A549 (cell line): ENCODE measurements around the gene FHL2. TPM values are rescaled to one million over a fixed set of nuclear protein-coding genes. Genes with fewer than 3 reads are reported as not detected.

Experiments used
- ATAC-seq, 2 experiments: fragments of 200-7000 bp in 1 of 2; fragments of >200 bp in 1 of 2; cut with Nextera tagmentation in 1 of 2; cut with Tn5 transposase in 1 of 2; 3 replicates each; pipeline versions ENCODE4 v1.8.0 to v1.9.1; 2018 to 2020; ENCODE audit warnings: mild to moderate bottlenecking in 1 of 2, moderate library complexity in 1 of 2
- CTCF ChIA-PET: fragments of 300-600 bp; sonication (Branson Sonifier 250); formaldehyde crosslinking; extraction: SDS; loops from one replicate; lab custom pipeline; 2021; ENCODE audit warnings: antibody characterized with exemption, inconsistent platforms; lab: Yijun Ruan, JAX
- POLR2A ChIA-PET: fragments of 350-600 bp; formaldehyde crosslinking; extraction: SDS; loops from one replicate; lab custom pipeline; 2021; ENCODE audit warnings: antibody characterized with exemption, inconsistent platforms; lab: Yijun Ruan, JAX
- DNase-seq, 2 experiments: peaks; one replicate each; pipeline versions ENCODE4 v3.0.0 to v3.0.0-alpha.2; 2011 to 2016; ENCODE audit warnings: low read depth in 1 of 2, low spot score in 1 of 2
- FAIRE-seq: peaks from 2 replicates; lab custom pipeline; 2011; peaks lifted over from hg19 to GRCh38; lab: Jason Lieb, UNC
- H3K27ac ChIP-seq, 2 experiments: fragments of >200 bp; sonication (Bioruptor Twin); formaldehyde crosslinking; 3 replicates each; pipeline ENCODE4 v1.5.1; 2016 to 2017
- H3K4me1 ChIP-seq: fragments of >200 bp; sonication (Bioruptor Twin); formaldehyde crosslinking; 3 replicates; pipeline ENCODE4 v1.6.1; 2016
- H3K4me2 ChIP-seq: fragments of >200 bp; sonication (Bioruptor Twin); formaldehyde crosslinking; 3 replicates; pipeline ENCODE4 v1.6.1; 2016
- H3K4me3 ChIP-seq: fragments of >200 bp; sonication (Bioruptor Twin); formaldehyde crosslinking; 3 replicates; pipeline ENCODE4 v1.5.1; 2016
- H3K9me3 ChIP-seq: fragments of >200 bp; sonication (Bioruptor Twin); formaldehyde crosslinking; 3 replicates; pipeline ENCODE4 v1.6.1; 2016
- ATOH8 ChIP-seq: fragments of 250-450 bp; sonication (Bioruptor Pico); IDR thresholded peaks from 2 replicates; pipeline ENCODE4 v1.5.0; 2020; ENCODE audit warnings: low read depth, mild to moderate bottlenecking, moderate library complexity
- E2F6 ChIP-seq: IDR thresholded peaks from 2 replicates; pipeline ENCODE4 v1.6.1; 2012; ENCODE audit warnings: low read depth, borderline replicate concordance
- EHF ChIP-seq: fragments of 250-450 bp; sonication (Bioruptor Pico); IDR thresholded peaks from 2 replicates; pipeline ENCODE4 v1.5.0; 2020; ENCODE audit warnings: mild to moderate bottlenecking
- EHMT2 ChIP-seq: fragments of 200-600 bp; sonication (generic); IDR thresholded peaks from 2 replicates; pipeline ENCODE4 v1.6.1; 2016; ENCODE audit warnings: antibody characterized with exemption, low read depth, mild to moderate bottlenecking, moderate library complexity
- HDAC2 ChIP-seq: fragments of 200-600 bp; sonication (generic); IDR thresholded peaks from 2 replicates; pipeline ENCODE4 v1.6.1; 2016
- JUNB ChIP-seq: fragments of >200 bp; sonication (Bioruptor Twin); formaldehyde crosslinking; IDR thresholded peaks from 2 replicates; pipeline ENCODE4 v1.6.1; 2016
- KDM5A ChIP-seq: fragments of 200-600 bp; sonication (generic); IDR thresholded peaks from 2 replicates; pipeline ENCODE4 v1.6.1; 2016; ENCODE audit warnings: antibody characterized with exemption, mild to moderate bottlenecking
- RARB ChIP-seq: fragments of 250-450 bp; sonication (Bioruptor Pico); IDR thresholded peaks from 2 replicates; pipeline ENCODE4 v1.8.0; 2021; ENCODE audit warnings: mild to moderate bottlenecking, moderate library complexity
- SREBF2 ChIP-seq: fragments of 450-650 bp; IDR thresholded peaks from 2 replicates; pipeline ENCODE4 v1.6.1; 2014; ENCODE audit warnings: mild to moderate bottlenecking, moderate library complexity
- TP53 ChIP-seq: fragments of 250-450 bp; sonication (Bioruptor Pico); IDR thresholded peaks from 2 replicates; pipeline ENCODE4 v1.5.0; 2021; ENCODE audit warnings: mild to moderate bottlenecking, moderate library complexity
- USF2 ChIP-seq: fragments of 450-650 bp; IDR thresholded peaks from 2 replicates; pipeline ENCODE4 v1.6.1; 2014; ENCODE audit warnings: antibody characterized with exemption
- ZC3H11A ChIP-seq: fragments of 450-650 bp; IDR thresholded peaks from 2 replicates; pipeline ENCODE4 v1.6.1; 2014; ENCODE audit warnings: antibody characterized with exemption, mild to moderate bottlenecking
- WGBS: methylation state at CpG from one replicate; pipeline ENCODE4 v1.1.6; 2017; ENCODE audit errors: missing lambda C conversion rate; 5-methylcytosine and 5-hydroxymethylcytosine counted together
- polyA plus RNA-seq, 4 experiments: library from polyadenylated mRNA; depleted of rRNA in 3 of 4; stranded (reverse); fragments of >200 nt; fragmentation: RNase III in 1 of 4; extraction: RNeasy Plus Mini Kit Qiagen cat#74134 plus additional on column Dnase treatment in 1 of 4; gene quantifications; 2 replicates in 3 of 4; 3 replicates in 1 of 4; pipeline ENCODE4 v1.2.3, GENCODE V29; 2011 to 2017
- TF ChIP-seq, protein P1 (sequence below): fragments of >200 bp; sonication (Bioruptor Twin); formaldehyde crosslinking; IDR thresholded peaks from 3 replicates; pipeline ENCODE4 v1.6.1; 2016
- TF ChIP-seq, protein P2 (sequence below): fragments of 250-450 bp; sonication (Bioruptor Pico); IDR thresholded peaks from 2 replicates; pipeline ENCODE4 v1.5.0; 2021; ENCODE audit warnings: mild to moderate bottlenecking, moderate library complexity, borderline replicate concordance
- TF ChIP-seq, protein P3 (sequence below): fragments of 150-350 bp; IDR thresholded peaks from 2 replicates; pipeline ENCODE4 v1.6.1; 2014; ENCODE audit warnings: low read depth, mild to moderate bottlenecking, low read length

The FHL2 gene
- polyA plus RNA-seq, 2 of the 4 experiments (the other 2 are of a cell fraction): 57.9 to 85.9 TPM

- FAIRE-seq: no peak
- peaks cover 58% of the 10 kb centered on the region for H3K4me1 ChIP-seq
- no peak overlapping the region for H3K4me3 ChIP-seq
- H3K4me2 ChIP-seq: no peak overlapping the region
- ATAC-seq: no peak
- WGBS: 94% methylated on average over 13 of the region's 13 CpGs
- POLR2A ChIA-PET: no interaction called here
- no peak overlapping the region for H3K27ac ChIP-seq
- CTCF ChIA-PET: interaction anchor here (1.0 to 3.1 kb wide), 6 partner anchors 10 to 151 kb away, joined by 3 to 14 read pairs (median 7); no protein-coding TSS in a partner anchor
- DNase-seq: no peak
- no peaks in the 10 kb centered on the region for H3K9me3 ChIP-seq
- TF ChIP-seq HDAC2 (no peak), JUNB (no peak), SREBF2 (no peak), EHF (CRISPR knock-in tag) (no peak), USF2 (no peak), ATOH8 (CRISPR knock-in tag) (no peak), E2F6 (no peak), TP53 (CRISPR knock-in tag) (no peak), ZC3H11A (no peak), KDM5A (no peak), EHMT2 (no peak)
- TF ChIP-seq, protein P1, sequence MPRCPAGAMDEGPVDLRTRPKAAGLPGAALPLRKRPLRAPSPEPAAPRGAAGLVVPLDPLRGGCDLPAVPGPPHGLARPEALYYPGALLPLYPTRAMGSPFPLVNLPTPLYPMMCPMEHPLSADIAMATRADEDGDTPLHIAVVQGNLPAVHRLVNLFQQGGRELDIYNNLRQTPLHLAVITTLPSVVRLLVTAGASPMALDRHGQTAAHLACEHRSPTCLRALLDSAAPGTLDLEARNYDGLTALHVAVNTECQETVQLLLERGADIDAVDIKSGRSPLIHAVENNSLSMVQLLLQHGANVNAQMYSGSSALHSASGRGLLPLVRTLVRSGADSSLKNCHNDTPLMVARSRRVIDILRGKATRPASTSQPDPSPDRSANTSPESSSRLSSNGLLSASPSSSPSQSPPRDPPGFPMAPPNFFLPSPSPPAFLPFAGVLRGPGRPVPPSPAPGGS: no peak
- TF ChIP-seq, protein P2, sequence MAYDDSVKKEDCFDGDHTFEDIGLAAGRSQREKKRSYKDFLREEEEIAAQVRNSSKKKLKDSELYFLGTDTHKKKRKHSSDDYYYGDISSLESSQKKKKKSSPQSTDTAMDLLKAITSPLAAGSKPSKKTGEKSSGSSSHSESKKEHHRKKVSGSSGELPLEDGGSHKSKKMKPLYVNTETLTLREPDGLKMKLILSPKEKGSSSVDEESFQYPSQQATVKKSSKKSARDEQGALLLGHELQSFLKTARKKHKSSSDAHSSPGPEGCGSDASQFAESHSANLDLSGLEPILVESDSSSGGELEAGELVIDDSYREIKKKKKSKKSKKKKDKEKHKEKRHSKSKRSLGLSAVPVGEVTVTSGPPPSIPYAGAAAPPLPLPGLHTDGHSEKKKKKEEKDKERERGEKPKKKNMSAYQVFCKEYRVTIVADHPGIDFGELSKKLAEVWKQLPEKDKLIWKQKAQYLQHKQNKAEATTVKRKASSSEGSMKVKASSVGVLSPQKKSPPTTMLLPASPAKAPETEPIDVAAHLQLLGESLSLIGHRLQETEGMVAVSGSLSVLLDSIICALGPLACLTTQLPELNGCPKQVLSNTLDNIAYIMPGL: no peak
Measured at GRCh38 chr2:105393373-105394055, 5.3 kb downstream of the FHL2 start.

DNA sequence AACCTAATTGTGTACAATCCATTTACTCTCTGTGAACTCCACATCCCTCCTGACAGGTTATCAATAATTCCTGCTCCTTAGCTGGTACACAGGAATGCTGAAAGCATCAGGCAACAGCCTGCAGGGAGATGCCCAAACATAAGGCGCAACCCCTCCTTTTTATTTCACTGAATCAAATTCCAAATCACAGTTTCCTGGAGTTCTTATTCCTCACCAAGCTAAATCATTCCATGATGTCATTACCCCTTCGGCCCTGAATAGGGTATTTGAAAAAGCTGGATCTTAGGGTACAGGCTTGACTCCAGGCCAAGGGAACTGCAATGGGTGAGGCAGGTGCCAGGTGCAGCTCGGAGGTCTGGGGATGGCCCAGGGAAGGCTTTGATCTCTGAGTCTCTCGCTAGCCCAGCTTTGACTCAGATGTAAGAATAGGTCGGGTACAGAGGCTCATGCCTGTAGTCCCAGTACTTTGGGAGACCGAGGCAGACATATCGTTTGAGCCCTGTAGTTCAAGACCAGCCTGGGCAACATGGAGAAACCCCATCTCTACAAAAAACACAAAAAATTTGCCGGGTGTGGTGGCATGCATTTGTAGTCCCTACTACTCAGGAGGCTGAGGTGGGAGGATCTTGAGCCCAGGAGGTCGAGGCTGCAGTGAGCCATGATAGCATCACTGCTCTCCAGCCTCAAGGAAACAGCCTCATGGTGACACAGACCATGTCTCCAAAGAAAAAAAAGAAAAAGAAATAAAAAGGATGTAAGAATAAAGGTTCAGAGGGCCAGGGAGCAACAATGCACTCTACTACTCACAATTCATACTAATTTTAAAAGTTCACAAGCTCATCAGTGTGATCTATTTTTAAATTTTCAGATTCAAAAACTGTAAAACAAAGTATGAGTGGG lies 6.8 kb downstream of the FHL2 start:
- peak overlapping the region; percentile 46 for H3K4me2 ChIP-seq

More for the DNA sequence above, 6.8 kb downstream of the FHL2 start:
- ChIA-PET POLR2A (interaction anchor here (0.6 kb wide), 1 partner anchor 135 kb away, joined by 4 read pairs; no protein-coding TSS in a partner anchor), CTCF (interaction anchor here (0.6 to 3.1 kb wide), 4 partner anchors 24 to 1358 kb away, joined by 3 to 9 read pairs (median 8); no protein-coding TSS in a partner anchor)
- ATAC-seq: no peak
- no peak for TF ChIP-seq HDAC2
- TF ChIP-seq, protein P3, sequence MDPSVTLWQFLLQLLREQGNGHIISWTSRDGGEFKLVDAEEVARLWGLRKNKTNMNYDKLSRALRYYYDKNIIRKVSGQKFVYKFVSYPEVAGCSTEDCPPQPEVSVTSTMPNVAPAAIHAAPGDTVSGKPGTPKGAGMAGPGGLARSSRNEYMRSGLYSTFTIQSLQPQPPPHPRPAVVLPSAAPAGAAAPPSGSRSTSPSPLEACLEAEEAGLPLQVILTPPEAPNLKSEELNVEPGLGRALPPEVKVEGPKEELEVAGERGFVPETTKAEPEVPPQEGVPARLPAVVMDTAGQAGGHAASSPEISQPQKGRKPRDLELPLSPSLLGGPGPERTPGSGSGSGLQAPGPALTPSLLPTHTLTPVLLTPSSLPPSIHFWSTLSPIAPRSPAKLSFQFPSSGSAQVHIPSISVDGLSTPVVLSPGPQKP: no peak
- TF ChIP-seq RARB (CRISPR knock-in tag): no peak
- TF ChIP-seq, all 56 proteins: peak for 0
- 80% methylated on average over 9 of the region's 9 CpGs for WGBS
- H3K27ac ChIP-seq: peak overlapping the region; percentile 37 to 69; a peak in 4 of 6 replicates
- H3K9me3 ChIP-seq: no peaks in the 10 kb centered on the region
- FAIRE-seq (no peak), DNase-seq (no peak)
- peaks cover 60% of the 10 kb centered on the region for H3K4me1 ChIP-seq
- H3K4me3 ChIP-seq: no peak overlapping the region
